GM18861 (cell line): Measurements from ENCODE around the gene PRKCQ.

Experiments used
- ATAC-seq: cut with Tn5 transposase; IDR thresholded peaks from one replicate; pipeline ENCODE4 v1.9.1; 2021; ENCODE audit not compliant: unreplicated experiment

The PRKCQ gene

GRCh38 chr10:6579904-6580278 lies at the start of gene PRKCQ:
PRKCQ (minus strand) TSS chr10:6580276; CDS start chr10:6515135, 65,141 bp downstream.
- ATAC-seq: no peak

DNA sequence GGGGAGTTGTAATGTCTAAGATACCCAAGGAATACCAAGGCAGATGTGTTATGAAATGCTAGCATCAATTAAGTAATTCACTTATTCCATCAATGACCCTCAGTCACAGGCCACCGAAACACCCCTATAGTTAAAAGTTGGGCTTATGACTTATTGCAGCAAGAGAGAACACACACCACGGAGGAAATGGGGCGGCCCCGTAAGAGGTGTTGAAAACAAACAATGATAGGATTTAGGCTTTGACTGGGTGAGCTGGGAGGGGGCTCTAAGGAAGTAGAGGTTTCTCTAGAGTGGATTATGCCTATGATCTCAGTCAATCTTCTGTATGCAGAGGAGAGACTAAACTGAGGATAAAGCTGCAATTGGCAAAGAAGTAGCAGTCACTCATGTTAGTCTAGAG lies 45.4 kb upstream of the PRKCQ start:
- ATAC-seq: no peak

DNA sequence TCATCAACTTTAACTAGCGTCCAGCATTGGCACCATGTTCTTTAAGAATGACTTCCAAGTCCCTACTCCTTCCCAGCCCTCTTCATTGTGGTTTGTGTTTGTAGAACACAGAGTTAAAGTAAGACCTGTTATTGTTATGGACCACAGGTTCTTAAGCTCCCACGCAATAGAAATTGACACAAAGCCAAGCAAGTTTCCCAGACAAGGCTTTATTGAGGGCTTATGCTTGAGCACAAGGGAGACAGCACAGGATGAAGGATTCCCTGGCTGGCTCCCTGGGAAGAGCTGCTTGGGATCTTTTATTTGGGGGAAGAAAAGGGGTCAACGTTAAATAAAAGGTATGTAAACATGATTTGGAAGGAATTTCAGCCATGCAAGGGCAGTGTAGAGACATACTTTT lies 44.3 kb upstream of the PRKCQ start:
- no peak for ATAC-seq

GRCh38 chr10:6622921-6623320 lies 42.8 kb upstream of the PRKCQ start:
- no peak for ATAC-seq

GRCh38 chr10:6621536-6621935 lies 41.5 kb upstream of the PRKCQ start:
- ATAC-seq: no peak

DNA sequence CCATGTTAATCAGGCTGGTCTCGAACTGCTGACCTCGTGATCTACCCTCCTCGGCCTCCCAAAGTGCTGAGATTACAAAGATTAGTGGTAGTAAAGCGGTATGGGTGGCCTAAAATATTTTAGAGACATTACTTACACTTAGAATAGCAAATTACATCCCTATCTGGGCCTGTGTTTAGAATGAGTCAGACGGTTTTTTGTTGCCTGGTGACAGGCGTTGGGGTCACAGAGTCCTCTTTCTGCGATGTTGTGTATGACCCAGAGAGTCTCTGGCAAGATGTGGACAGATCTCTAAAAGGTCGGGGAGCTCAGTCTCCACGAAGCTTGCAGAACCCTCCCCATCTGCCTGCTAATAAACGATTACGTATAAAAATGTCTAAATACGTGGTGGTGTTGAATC lies 39.6 kb upstream of the PRKCQ start:
- no peak for ATAC-seq

GRCh38 chr10:6618340-6618739 lies 38.3 kb upstream of the PRKCQ start:
- no peak for ATAC-seq

- ATAC-seq: no peak
Observed at GRCh38 chr10:6617309-6618076, 37.4 kb upstream of the PRKCQ start.

DNA sequence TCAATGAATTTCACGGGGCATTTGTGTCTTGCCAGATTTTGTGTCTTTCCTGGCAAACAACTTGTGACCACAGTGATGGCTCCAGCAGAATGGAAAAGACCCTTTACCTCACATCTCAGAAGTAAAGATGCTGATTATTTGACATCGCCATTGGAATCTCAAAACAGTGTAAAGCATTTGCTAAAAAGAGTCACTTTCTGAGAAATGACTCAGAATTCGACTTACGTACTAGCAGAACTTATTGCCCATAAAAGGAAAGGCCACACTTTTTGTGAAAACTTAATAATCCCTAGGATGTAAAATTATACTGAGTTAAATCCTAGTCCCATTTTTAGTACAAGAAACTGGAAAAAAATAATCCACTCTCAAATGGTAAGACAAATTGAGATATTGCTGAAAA lies 35.9 kb upstream of the PRKCQ start:
- ATAC-seq: no peak

GRCh38 chr10:6612371-6612770 lies 32.3 kb upstream of the PRKCQ start:
- ATAC-seq: no peak

- ATAC-seq: no peak
Observed at GRCh38 chr10:6610647-6611046, 30.6 kb upstream of the PRKCQ start.

GRCh38 chr10:6609625-6610024 lies 29.5 kb upstream of the PRKCQ start:
- no peak for ATAC-seq

DNA sequence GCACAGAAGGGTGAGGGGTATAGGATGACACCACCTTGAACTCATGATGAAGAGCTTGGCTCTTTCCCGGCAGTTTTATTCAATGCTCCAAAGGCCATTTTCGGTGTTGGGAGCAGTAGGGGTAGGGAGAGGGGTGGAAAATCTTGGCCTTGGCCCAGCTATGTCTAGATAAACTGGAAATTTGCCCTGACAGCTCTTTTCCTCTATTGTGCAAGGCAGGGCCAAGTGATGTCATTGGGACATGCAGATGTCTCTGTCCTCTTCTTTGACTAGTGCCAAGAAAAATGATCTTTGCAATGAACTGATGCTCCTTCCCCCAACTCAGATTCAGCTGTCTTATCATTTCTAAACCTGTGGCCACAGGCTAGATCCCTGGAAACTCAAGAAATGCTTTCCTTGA lies 27.7 kb upstream of the PRKCQ start:
- no peak for ATAC-seq

DNA sequence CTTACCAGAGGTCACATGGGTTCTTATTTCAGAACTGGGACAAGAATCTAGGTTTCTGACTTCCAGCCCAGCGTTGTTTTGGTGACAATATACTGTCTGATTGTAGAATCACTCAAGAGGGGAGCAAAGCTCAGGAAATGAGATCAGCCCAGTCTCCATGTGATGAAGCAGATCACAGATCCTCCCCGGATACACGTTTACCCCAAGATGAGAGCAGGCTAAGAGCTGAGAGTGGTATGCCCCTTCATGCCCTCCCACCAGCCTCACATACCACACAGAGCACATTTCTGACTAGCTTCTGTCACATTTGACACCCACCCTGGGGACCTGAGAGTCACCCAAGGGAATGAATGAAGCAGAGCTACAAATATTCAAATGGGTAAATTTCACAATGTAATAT lies 27.1 kb upstream of the PRKCQ start:
- no peak for ATAC-seq

DNA sequence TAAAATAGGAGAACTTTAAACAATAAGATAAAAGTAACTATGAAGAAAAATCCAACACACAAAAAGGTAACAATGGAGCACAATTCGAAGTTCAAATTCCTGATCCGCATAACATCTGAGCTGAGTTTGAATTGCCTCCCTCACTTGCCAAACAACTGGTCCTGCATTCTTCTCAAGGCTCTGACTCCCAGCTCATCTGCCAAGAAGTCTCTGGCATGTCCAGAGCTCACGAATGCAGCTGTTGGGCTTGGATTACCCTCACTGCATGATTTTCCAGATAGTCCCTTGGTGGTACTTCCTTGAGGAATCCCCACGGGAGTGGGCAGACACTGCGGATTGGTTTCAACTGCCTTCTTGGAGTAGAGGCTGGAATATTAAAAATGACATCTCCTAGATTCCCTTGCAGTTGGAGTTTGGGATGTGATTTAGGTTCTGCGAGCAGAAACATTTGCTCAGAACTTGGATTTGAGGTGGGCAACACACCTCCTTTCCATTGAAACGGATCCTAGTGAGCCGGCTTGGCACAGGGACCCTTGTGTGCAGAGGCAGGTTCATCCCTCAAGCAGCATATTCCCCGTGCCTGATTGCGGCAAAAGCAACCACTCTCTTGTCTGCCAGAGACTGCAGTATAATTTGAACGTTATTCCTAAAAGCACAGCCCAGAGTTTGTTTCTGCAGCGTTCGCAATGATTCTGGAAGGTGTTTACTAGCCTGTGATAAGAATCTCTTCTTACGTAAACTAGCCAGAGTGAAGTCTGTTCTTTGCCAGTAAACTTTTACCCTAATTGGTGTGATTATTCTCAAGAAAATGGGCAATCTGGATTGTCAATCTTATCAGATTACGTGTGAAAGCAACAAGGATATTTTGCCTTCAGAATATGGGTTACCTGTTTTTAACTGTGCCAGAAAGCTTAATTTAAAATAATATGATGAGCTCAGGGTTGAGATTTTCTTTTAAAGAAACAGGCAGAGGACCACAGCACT lies 23.4 kb upstream of the PRKCQ start:
- ATAC-seq: no peak

DNA sequence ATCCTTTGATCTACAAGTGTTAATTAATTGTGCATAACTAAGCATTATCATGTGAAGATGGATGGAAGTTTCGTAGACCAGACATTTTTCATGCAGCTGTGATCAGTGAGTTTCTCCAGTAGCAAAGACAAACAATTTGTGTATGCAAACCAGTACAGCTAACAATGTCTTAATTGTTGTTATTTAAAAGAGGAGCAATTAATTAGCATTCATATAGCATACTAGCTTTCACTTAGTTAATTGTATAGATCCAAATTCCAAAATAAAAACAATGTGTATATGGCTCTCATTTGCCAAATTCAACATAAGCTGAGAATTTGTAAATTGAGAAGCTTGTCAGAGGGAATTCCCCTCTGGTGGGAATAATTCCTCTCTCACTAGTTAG lies 22.6 kb upstream of the PRKCQ start:
- ATAC-seq: no peak

- ATAC-seq: no peak
Observed at GRCh38 chr10:6602026-6602699, 22.1 kb upstream of the PRKCQ start.

DNA sequence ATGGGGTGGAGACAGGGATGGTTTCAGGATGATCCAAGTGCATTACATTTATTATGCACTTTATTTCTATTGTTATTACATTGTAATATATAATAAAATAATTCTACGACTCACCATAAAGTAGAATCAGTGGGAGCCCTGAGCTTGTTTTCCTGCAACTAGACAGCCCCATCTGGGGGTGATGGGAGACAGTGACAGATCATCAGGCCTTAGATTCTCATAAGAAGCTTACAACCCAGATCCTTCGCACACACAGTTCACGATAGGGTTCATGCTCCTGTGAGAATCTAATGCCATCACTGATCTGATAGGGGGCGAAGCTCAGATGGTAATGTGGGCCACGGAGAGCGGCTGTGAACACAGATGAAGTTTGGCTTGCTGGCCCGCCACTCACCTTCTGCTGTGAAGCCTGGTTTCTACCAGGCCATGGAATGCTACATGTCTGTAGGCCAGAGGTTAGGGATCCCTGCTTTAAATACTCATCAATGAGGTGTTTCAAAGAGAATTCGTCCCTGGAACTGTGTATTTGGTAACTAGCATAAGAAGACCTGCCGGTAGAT lies 21.2 kb upstream of the PRKCQ start:
- no peak for ATAC-seq

DNA sequence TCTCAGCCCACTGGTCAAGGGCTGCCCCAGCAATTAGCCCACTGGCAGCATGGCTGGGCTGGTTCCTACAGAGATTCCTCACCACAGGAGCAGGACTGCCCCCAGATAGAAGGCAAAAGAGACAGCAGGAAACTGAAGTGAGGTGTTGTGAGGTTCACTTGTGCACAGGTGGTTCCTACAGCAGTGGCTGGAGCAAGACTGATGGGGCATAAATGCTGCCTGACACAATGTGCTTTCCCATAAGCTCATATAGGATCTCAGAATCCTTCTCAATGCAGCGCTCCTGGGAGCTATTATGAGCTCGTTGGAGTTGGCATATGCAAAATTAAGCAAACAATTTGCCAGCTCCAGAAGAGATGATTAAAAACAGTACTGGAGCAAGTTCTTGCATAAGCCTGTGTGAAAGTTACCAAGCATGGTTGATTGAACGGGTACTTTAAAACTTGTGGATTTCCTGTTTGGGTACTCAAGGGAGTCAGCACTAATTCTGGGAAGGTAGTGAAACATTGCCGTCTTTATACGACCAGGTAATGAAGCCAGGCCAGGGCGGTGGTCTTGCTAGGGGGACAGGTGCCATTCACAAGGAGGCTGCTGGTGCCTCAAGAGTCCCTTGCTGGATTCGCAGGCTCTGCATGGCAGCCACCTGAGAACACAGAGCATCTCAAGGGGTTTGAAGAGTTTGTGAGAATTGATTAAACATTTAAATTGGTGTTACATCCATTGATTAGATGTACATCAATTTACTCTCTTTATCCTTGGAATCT lies 20.3 kb upstream of the PRKCQ start:
- ATAC-seq: no peak

GRCh38 chr10:6598679-6599078 lies 18.6 kb upstream of the PRKCQ start:
- ATAC-seq: no peak

- ATAC-seq: no peak
Observed at GRCh38 chr10:6597478-6597877, 17.4 kb upstream of the PRKCQ start.
